Measurements from ENCODE around the gene NGEF.

GRCh38 chr2:232854082-232854481, 159.0 kb downstream of the NGEF start:
- TF ChIP-seq POLR2A (IDR thresholded peaks at IDR 0.05) (no peak), POLR2AphosphoS5 (IDR thresholded peaks at IDR 0.05) (no peak)
